Measurements from ENCODE around the gene CLTB. TPM values are rescaled to one million over a fixed set of nuclear protein-coding genes. Genes with fewer than 3 reads are reported as not detected.
A peak's percentile ranks its signal among the peaks of the same experiment; 100 is the strongest.

CLTB gene, protein sequence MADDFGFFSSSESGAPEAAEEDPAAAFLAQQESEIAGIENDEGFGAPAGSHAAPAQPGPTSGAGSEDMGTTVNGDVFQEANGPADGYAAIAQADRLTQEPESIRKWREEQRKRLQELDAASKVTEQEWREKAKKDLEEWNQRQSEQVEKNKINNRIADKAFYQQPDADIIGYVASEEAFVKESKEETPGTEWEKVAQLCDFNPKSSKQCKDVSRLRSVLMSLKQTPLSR
- 100 to 1,000 TPM; 160 to 359 (median 263) TPM for polyA plus RNA-seq
- long read RNA-seq, donor 1, transcript CLTB-201 (6 exons, 1,215 nt) = minor isoform, 12 of 151 reads
- long read RNA-seq, donor 1, transcript CLTB-202 (5 exons, 1,161 nt) = major isoform, 88 of 151 reads
- long read RNA-seq, donor 1, partial matches to known transcripts = 48 of 151 reads
- long read RNA-seq, donor 1, other reads (novel, unspliced or antisense) = 0 of 151 reads
- long read RNA-seq, donor 2, transcript CLTB-202 (5 exons, 1,161 nt) = major isoform, 30 of 33 reads
- long read RNA-seq, donor 2, partial matches to known transcripts = 0 of 33 reads
- long read RNA-seq, donor 2, other reads (novel, unspliced or antisense) = 0 of 33 reads
- long read RNA-seq, donor 3, transcript CLTB-202 (5 exons, 1,161 nt) = major isoform, 67 of 93 reads
- long read RNA-seq, donor 3, partial matches to known transcripts = 22 of 93 reads
- long read RNA-seq, donor 3, other reads (novel, unspliced or antisense) = 0 of 93 reads
- long read RNA-seq, donor 4, partial matches to known transcripts = 0 of 4 reads
- long read RNA-seq, donor 4, other reads (novel, unspliced or antisense) = 0 of 4 reads
- long read RNA-seq, donor 5, transcript CLTB-202 (5 exons, 1,161 nt) = major isoform, 14 of 21 reads
- long read RNA-seq, donor 5, partial matches to known transcripts = 5 of 21 reads
- long read RNA-seq, donor 5, other reads (novel, unspliced or antisense) = 0 of 21 reads
- long read RNA-seq, donor 6, transcript CLTB-201 (6 exons, 1,215 nt) = minor isoform, 10 of 86 reads
- long read RNA-seq, donor 6, transcript CLTB-202 (5 exons, 1,161 nt) = major isoform, 59 of 86 reads
- long read RNA-seq, donor 6, partial matches to known transcripts = 14 of 86 reads
- long read RNA-seq, donor 6, other reads (novel, unspliced or antisense) = 0 of 86 reads
- long read RNA-seq, donor 7, transcript CLTB-202 (5 exons, 1,161 nt) = major isoform, 113 of 137 reads
- long read RNA-seq, donor 7, partial matches to known transcripts = 23 of 137 reads
- long read RNA-seq, donor 7, other reads (novel, unspliced or antisense) = 0 of 137 reads
- long read RNA-seq, donor 8, partial matches to known transcripts = 0 of 1 reads
- long read RNA-seq, donor 8, other reads (novel, unspliced or antisense) = 0 of 1 reads
- long read RNA-seq, donor 9, transcript CLTB-202 (5 exons, 1,161 nt) = major isoform, 20 of 22 reads
- long read RNA-seq, donor 9, partial matches to known transcripts = 0 of 22 reads
- long read RNA-seq, donor 9, other reads (novel, unspliced or antisense) = 0 of 22 reads
- long read RNA-seq, donor 10, transcript CLTB-201 (6 exons, 1,215 nt) = minor isoform, 13 of 87 reads
- long read RNA-seq, donor 10, transcript CLTB-202 (5 exons, 1,161 nt) = major isoform, 50 of 87 reads
- long read RNA-seq, donor 10, partial matches to known transcripts = 21 of 87 reads
- long read RNA-seq, donor 10, other reads (novel, unspliced or antisense) = 0 of 87 reads

DNA sequence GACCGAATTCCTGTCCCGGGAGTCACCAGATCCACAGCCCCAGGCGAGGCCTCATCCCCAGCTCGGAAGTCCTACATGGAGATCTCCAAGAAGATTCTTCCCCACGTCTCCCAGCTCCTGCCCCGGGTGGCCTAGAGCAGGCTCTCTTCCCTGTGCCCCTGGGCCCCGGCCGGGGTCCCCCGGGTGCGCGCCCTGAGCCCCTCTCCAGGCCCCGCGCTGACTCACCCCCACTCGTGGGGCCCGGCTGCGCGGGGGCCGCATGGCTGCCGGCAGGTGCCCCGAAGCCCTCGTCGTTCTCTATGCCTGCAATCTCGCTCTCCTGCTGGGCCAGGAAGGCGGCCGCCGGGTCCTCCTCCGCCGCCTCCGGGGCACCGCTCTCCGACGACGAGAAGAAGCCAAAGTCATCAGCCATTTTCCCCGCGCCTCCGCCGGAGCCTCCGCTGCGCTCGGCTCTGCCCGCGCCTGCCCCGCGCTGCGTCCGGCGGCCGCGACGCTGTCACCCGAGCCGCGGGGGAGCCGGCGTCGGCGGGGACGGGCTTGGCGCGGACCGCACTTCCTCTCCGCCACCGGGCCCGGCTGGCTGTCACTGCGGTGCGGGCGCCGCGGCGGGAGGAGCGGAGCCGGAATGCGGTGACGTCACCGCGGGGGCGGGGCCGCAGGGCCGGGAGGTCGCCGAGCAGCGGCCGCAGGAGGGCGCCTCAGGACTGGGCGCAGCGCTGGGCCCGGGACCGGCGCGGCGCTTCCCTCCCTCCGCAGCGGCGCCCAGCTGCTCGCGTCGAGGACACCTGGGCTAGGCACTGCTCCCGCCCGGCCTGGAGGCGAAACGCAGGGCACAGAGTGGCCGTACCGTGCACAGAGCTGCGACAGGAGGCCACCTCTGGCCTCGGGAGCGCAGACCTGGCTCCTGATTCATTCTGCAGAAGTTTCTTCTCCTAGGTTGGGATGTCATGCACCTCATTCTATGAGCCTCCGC is at the start of gene CLTB:
Gene CLTB, minus strand, starts transcription at position 588 of the 973 bp plus-strand sequence. Its CDS starts 176 bp downstream, at position 412.
- H3K4me1 ChIP-seq (ENCODE audit: control insufficient read depth in 3 of 3, insufficient read depth in 2 of 3, low read depth in 1 of 3, low read length in 2 of 3) = peaks cover 4 to 20% (median 8%) of the 10 kb centered on the region in 3 donors
- H3K27me3 ChIP-seq (ENCODE audit: control insufficient read depth in 3 of 3, insufficient read depth in 3 of 3, low read length in 3 of 3) = no peaks in the 10 kb centered on the region
- H3K4me3 ChIP-seq (ENCODE audit: low read depth in 1 of 3, low read length in 3 of 3) = peak within 1 kb of the TSS; percentile 72 to 91 (median 76)
- FAIRE-seq = no peak
- H3K9me3 ChIP-seq (ENCODE audit: control insufficient read depth in 2 of 2, insufficient read depth in 1 of 2, low read depth in 1 of 2, low read length in 1 of 2) = peaks cover 0 to 15% of the 10 kb centered on the region in 2 donors
- 1 to 3% (median 1%) methylated on average over 40 to 107 of the region's 107 CpGs for WGBS, 3 donors
- peak; percentile 91 to 96 for DNase-seq
- H3K27ac ChIP-seq (ENCODE audit: low read depth in 1 of 3, low read length in 2 of 3) = peak within 1 kb of the TSS; percentile 92 to 93 (median 92)
- H3K36me3 ChIP-seq (ENCODE audit: control insufficient read depth in 3 of 3, insufficient read depth in 2 of 3, low read depth in 1 of 3, low read length in 3 of 3) = peaks cover 0 to 29% (median 0%) of the 10 kb centered on the region in 3 donors

DNA sequence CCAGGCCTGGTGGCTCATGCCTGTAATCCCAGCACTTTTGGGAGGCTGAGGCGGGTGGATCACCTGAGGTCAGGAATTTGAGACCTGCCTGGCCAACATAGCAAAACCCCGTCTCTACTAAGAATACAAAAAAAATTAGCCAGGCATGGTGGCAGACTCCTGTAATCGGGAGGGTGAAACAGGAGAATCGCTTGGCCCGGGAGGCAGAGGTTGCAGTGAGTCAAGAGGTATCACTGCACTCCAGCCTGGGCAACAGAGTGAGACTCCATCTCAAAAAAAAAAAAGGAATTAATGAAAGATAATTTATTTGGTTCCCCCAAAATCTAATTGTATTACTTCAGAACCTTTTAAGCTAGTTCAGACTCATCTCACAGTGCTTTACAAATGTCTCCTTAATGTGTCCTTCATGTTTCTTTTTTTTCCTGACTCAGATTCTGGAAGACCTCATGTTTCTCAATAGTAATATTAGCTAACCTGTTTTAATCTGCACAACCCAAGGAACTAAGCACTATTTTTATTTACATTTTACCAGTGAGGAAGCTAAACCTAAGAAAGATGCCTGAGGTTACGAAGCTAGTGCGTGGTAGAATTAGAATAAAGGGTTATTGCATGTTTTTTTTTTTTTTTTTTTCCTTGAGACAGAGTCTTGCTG is 46.9 kb upstream of the CLTB start:
- DNase-seq (no peak), FAIRE-seq (no peak)
- H3K4me3 ChIP-seq (ENCODE audit: low read depth in 1 of 3, low read length in 3 of 3) = no peak overlapping the region
- H3K4me1 ChIP-seq (ENCODE audit: control insufficient read depth in 3 of 3, insufficient read depth in 2 of 3, low read depth in 1 of 3, low read length in 2 of 3) = peaks cover 0 to 21% (median 5%) of the 10 kb centered on the region in 3 donors
- H3K36me3 ChIP-seq (ENCODE audit: control insufficient read depth in 3 of 3, insufficient read depth in 2 of 3, low read depth in 1 of 3, low read length in 3 of 3) = peaks cover 0 to 2% (median 0%) of the 10 kb centered on the region in 3 donors
- WGBS, 3 donors = 94 to 98% (median 97%) methylated on average over 7 of the region's 7 CpGs
- no peaks in the 10 kb centered on the region for H3K27me3 ChIP-seq (ENCODE audit: control insufficient read depth in 3 of 3, insufficient read depth in 3 of 3, low read length in 3 of 3)
- H3K9me3 ChIP-seq (ENCODE audit: control insufficient read depth in 2 of 2, insufficient read depth in 1 of 2, low read depth in 1 of 2, low read length in 1 of 2) = no peaks in the 10 kb centered on the region
- H3K27ac ChIP-seq (ENCODE audit: low read depth in 1 of 3, low read length in 2 of 3) = no peak overlapping the region

DNA sequence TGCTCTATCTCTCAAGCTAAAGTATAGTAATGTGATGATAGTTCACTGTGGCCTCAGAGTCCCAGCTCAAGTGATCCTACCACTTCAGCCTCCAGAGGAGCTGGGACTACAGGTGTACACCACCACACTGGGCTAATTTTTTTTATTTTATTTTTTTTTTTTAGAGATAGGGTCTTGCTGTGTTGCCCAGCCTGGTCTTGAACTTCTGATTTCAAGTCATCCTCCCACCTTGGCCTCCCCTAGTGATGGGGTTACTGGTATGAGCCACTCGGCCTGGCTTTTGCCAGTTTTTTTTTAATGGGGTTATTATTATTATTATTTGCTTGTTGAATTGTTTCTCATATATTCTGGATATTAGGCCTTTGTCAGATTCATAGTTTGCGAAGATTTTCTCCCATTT is 45.0 kb upstream of the CLTB start:
- FAIRE-seq (no peak), DNase-seq (no peak)
- WGBS, 3 donors = 93 to 96% (median 94%) methylated on average over 2 of the region's 2 CpGs
- Histone ChIP-seq H3K4me3 (ENCODE audit: low read depth in 1 of 3, low read length in 3 of 3) (no peak overlapping the region), H3K27me3 (ENCODE audit: control insufficient read depth in 3 of 3, insufficient read depth in 3 of 3, low read length in 3 of 3) (no peaks in the 10 kb centered on the region), H3K27ac (ENCODE audit: low read depth in 1 of 3, low read length in 2 of 3) (no peak overlapping the region), H3K36me3 (ENCODE audit: control insufficient read depth in 3 of 3, insufficient read depth in 2 of 3, low read depth in 1 of 3, low read length in 3 of 3) (peaks cover 0 to 7% (median 2%) of the 10 kb centered on the region in 3 donors), H3K9me3 (ENCODE audit: control insufficient read depth in 2 of 2, insufficient read depth in 1 of 2, low read depth in 1 of 2, low read length in 1 of 2) (no peaks in the 10 kb centered on the region), H3K4me1 (ENCODE audit: control insufficient read depth in 3 of 3, insufficient read depth in 2 of 3, low read depth in 1 of 3, low read length in 2 of 3) (peaks cover 0 to 10% (median 0%) of the 10 kb centered on the region in 3 donors)

DNA sequence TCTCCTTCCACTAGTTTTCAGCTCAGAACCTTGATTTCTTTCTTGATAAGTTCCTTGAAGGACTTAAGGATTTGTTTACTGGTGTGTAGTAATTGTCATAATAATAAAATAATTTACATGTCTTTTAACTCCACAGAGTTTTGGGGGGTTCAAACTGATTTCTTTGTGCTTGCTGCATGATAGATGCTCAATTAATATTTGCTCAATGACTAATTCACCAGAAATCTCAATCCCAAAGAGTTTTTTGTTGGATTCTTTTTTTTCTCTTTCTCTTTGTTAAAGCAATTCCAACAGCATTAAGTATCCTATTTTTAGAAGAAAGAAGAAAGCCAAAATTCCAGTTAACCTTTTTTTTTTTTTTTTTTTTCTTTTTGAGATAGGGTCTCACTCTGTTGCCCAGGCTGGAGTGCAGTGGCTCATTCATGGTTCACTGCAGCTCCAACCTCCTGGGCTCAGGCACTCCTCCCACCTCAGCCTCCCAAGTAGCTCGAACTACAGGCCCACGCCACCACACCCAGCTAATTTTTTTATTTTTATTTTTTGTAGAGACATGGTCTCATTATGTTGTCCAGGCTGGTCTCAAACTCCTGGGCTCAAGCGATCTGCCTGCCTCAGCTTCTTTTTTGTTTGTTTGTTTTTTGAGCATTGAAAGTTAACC is 42.7 kb upstream of the CLTB start:
- Histone ChIP-seq H3K27ac (ENCODE audit: low read depth in 1 of 3, low read length in 2 of 3) (no peak overlapping the region), H3K4me3 (ENCODE audit: low read depth in 1 of 3, low read length in 3 of 3) (no peak overlapping the region), H3K36me3 (ENCODE audit: control insufficient read depth in 3 of 3, insufficient read depth in 2 of 3, low read depth in 1 of 3, low read length in 3 of 3) (peaks cover 0 to 15% (median 3%) of the 10 kb centered on the region in 3 donors), H3K9me3 (ENCODE audit: control insufficient read depth in 2 of 2, insufficient read depth in 1 of 2, low read depth in 1 of 2, low read length in 1 of 2) (no peaks in the 10 kb centered on the region), H3K4me1 (ENCODE audit: control insufficient read depth in 3 of 3, insufficient read depth in 2 of 3, low read depth in 1 of 3, low read length in 2 of 3) (no peaks in the 10 kb centered on the region), H3K27me3 (ENCODE audit: control insufficient read depth in 3 of 3, insufficient read depth in 3 of 3, low read length in 3 of 3) (no peaks in the 10 kb centered on the region)
- DNase-seq (no peak), FAIRE-seq (no peak)
- WGBS, 3 donors = 97 to 99% (median 99%) methylated on average over 3 of the region's 3 CpGs

DNA sequence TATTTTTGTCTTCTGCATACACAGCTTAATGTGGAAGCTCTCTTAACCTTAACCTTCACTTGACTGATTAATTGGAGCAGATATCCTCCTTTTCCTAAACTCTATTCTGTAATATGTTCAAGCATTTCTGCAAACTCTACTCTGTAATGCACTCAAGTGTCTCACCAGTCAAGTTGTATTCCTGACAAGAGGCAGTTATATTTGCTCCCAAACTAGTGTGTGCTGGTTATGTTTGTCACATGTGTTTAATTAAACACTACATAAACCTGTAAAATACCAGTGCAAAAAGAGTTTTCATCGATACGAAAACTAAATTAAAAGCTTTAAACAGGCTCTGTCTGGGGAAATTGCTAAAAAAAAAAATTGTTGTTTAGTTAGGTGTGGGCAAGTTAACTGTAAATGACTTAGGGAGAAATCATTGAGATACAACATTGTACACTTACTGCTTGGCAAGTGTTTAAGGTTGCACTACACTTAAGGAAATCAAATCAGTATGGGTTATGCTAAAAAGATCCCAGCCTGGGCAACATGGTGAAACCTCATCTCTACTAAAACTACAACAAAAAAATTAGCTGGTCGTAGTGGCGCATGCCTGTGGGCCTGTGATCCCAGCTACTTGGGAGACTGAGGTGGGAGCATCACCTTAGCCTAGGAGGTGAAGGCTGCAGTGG is 38.5 kb upstream of the CLTB start:
- peaks cover 0 to under 1% (median 0%) of the 10 kb centered on the region in 3 donors for H3K4me1 ChIP-seq (ENCODE audit: control insufficient read depth in 3 of 3, insufficient read depth in 2 of 3, low read depth in 1 of 3, low read length in 2 of 3)
- no peaks in the 10 kb centered on the region for H3K27me3 ChIP-seq (ENCODE audit: control insufficient read depth in 3 of 3, insufficient read depth in 3 of 3, low read length in 3 of 3)
- H3K4me3 ChIP-seq (ENCODE audit: low read depth in 1 of 3, low read length in 3 of 3) = no peak overlapping the region
- H3K27ac ChIP-seq (ENCODE audit: low read depth in 1 of 3, low read length in 2 of 3) = no peak overlapping the region
- 94 to 96% (median 95%) methylated on average over 4 of the region's 4 CpGs for WGBS, 3 donors
- no peak for FAIRE-seq
- DNase-seq = no peak
- H3K36me3 ChIP-seq (ENCODE audit: control insufficient read depth in 3 of 3, insufficient read depth in 2 of 3, low read depth in 1 of 3, low read length in 3 of 3) = peaks cover 1 to 25% (median 5%) of the 10 kb centered on the region in 3 donors
- H3K9me3 ChIP-seq (ENCODE audit: control insufficient read depth in 2 of 2, insufficient read depth in 1 of 2, low read depth in 1 of 2, low read length in 1 of 2) = no peaks in the 10 kb centered on the region

DNA sequence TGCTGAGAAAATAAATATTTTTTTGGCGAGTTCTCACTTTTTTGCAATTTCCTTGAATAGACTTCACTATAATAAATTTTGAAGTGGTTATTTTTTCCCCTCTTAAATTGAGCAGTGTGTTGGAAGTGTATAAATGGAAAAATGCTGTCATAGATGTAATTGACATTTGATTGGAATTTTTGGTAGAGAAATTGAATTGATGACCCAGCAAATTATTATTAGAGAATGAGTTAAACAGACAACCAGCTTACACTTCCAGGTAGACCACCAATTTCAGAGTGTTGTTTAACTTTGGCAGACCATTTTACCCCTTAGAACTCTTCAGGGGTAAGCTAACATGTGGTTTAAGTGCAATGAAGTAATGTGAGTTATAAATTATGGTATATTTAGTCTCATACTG is 33.7 kb upstream of the CLTB start:
- Histone ChIP-seq H3K4me1 (ENCODE audit: control insufficient read depth in 3 of 3, insufficient read depth in 2 of 3, low read depth in 1 of 3, low read length in 2 of 3) (peaks cover 2 to 6% (median 3%) of the 10 kb centered on the region in 3 donors), H3K27me3 (ENCODE audit: control insufficient read depth in 3 of 3, insufficient read depth in 3 of 3, low read length in 3 of 3) (no peaks in the 10 kb centered on the region), H3K4me3 (ENCODE audit: low read depth in 1 of 3, low read length in 3 of 3) (no peak overlapping the region), H3K36me3 (ENCODE audit: control insufficient read depth in 3 of 3, insufficient read depth in 2 of 3, low read depth in 1 of 3, low read length in 3 of 3) (peaks cover 1 to 16% (median 2%) of the 10 kb centered on the region in 3 donors), H3K9me3 (ENCODE audit: control insufficient read depth in 2 of 2, insufficient read depth in 1 of 2, low read depth in 1 of 2, low read length in 1 of 2) (no peaks in the 10 kb centered on the region), H3K27ac (ENCODE audit: low read depth in 1 of 3, low read length in 2 of 3) (no peak overlapping the region)
- no peak for DNase-seq
- FAIRE-seq = no peak
- WGBS, 3 donors = 66 to 91% (median 85%) methylated on average over 1 of the region's 1 CpG

Data from small intestine (tissue), 16 donors.